HepG2 (cell line): ENCODE measurements around the gene POLR3GL.
A peak's percentile ranks its signal among the peaks of the same experiment; 100 is the strongest.

Experiments
- EP300 ChIP-seq, 3 experiments: sonication (generic) in 1 of 3; formaldehyde crosslinking in 1 of 3; IDR thresholded peaks; 2 replicates each; pipeline versions ENCODE4 v1.5.1 to v1.6.1; 2011 to 2020; ENCODE audit warnings: low read depth in 2 of 3, low read length in 2 of 3, borderline replicate concordance in 1 of 3, improper control_type of control experiment in 1 of 3, mild to moderate bottlenecking in 1 of 3, missing genetic modification reagents in 1 of 3, moderate library complexity in 1 of 3
- HNRNPH1 ChIP-seq: fragments of 200-400 bp; formaldehyde crosslinking; optimal IDR thresholded peaks from 2 replicates; pipeline ENCODE3; 2017; ENCODE audit warnings: mild to moderate bottlenecking, low read depth, low read length
- MYPOP ChIP-seq: sonication (generic); formaldehyde crosslinking; IDR thresholded peaks from 2 replicates; pipeline ENCODE4 v1.8.1; 2023; ENCODE audit warnings: mild to moderate bottlenecking, moderate library complexity, missing genetic modification reagents
- PHB2 ChIP-seq: fragments of 450-650 bp; IDR thresholded peaks from 2 replicates; pipeline ENCODE4 v1.6.1; 2018; ENCODE audit not compliant: partially characterized antibody
- ZNF747 ChIP-seq: sonication (generic); formaldehyde crosslinking; IDR thresholded peaks from 2 replicates; pipeline ENCODE4 v1.8.1; 2023; ENCODE audit warnings: missing genetic modification reagents, mild to moderate bottlenecking, borderline replicate concordance
- ZXDC ChIP-seq: sonication (generic); formaldehyde crosslinking; IDR thresholded peaks from 2 replicates; pipeline ENCODE4 v1.5.0; 2020; ENCODE audit warnings: mild to moderate bottlenecking, missing genetic modification reagents
- TF ChIP-seq, protein P1 (sequence below): sonication (generic); formaldehyde crosslinking; IDR thresholded peaks from 2 replicates; pipeline ENCODE4 v1.5.0; 2020; ENCODE audit warnings: mild to moderate bottlenecking, missing genetic modification reagents, moderate library complexity

GRCh38 chr1:145985502-145986439 lies 21.3 kb downstream of the POLR3GL start:
- TF ChIP-seq ZXDC (CRISPR knock-in tag) (no peak), ZNF747 (no peak), PHB2 (no peak), MYPOP (CRISPR knock-in tag) (no peak), HNRNPH1 (no peak), EP300 (IDR thresholded peaks at IDR 0.05; ENCODE audit: low read depth in 2 of 2, low read length in 2 of 2) (0 out of 4 replicates have a peak, but pooled peaks of 1 of the 2 experiments have one; percentile 3), EP300 (CRISPR knock-in tag; IDR thresholded peaks at IDR 0.05; ENCODE audit: borderline replicate concordance) (no peak)
- TF ChIP-seq, protein P1, sequence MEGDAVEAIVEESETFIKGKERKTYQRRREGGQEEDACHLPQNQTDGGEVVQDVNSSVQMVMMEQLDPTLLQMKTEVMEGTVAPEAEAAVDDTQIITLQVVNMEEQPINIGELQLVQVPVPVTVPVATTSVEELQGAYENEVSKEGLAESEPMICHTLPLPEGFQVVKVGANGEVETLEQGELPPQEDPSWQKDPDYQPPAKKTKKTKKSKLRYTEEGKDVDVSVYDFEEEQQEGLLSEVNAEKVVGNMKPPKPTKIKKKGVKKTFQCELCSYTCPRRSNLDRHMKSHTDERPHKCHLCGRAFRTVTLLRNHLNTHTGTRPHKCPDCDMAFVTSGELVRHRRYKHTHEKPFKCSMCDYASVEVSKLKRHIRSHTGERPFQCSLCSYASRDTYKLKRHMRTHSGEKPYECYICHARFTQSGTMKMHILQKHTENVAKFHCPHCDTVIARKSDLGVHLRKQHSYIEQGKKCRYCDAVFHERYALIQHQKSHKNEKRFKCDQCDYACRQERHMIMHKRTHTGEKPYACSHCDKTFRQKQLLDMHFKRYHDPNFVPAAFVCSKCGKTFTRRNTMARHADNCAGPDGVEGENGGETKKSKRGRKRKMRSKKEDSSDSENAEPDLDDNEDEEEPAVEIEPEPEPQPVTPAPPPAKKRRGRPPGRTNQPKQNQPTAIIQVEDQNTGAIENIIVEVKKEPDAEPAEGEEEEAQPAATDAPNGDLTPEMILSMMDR (CRISPR knock-in tag) = no peak
